Left cardiac atrium (tissue), 4 donors: Measurements from ENCODE around the gene SDS. TPM values are rescaled to one million over a fixed set of nuclear protein-coding genes. Genes with fewer than 3 reads are reported as not detected.
A peak's percentile ranks its signal among the peaks of the same experiment; 100 is the strongest.

Experiments used
- ATAC-seq, 2 donors: fragments of 200-7000 bp; cut with Tn5 transposase; one replicate each; pipeline ENCODE4 v1.9.1; 2020; ENCODE audit warnings: mild to moderate bottlenecking in 2 of 2, moderate library complexity in 2 of 2
- DNase-seq: peaks from one replicate; pipeline ENCODE4 v3.0.0-alpha.2; 2020
- intact Hi-C, 2 donors: fragments of 100-400 bp; cut with DNase I; formaldehyde crosslinking; loops; one replicate each; pipeline versions ENCODE4 v1.14.1 to v1.15.1; 2022 to 2023
- total RNA-seq, 2 donors: library from RNA; stranded (reverse); fragmentation: NEBNext Ultra II Directional; extraction: Animal tissue kit (Norgen Biotek cat#: 25700); gene quantifications; one replicate each; pipeline ENCODE4 v1.2.1, GENCODE V29; 2021
- donor health status: DM: no; HTN: yes; CAD: no.
- donor health status: DM: no; HTN: yes; CAD: no; lungs with severe emphysema.
- donor health status: DM: yes; HTN: yes; CAD: no.
- donor health status: Dilated cardiomyopathy.

The SDS gene
- total RNA-seq, 2 donors from 2014 or later, result 0.24 to 0.31 TPM

DNA sequence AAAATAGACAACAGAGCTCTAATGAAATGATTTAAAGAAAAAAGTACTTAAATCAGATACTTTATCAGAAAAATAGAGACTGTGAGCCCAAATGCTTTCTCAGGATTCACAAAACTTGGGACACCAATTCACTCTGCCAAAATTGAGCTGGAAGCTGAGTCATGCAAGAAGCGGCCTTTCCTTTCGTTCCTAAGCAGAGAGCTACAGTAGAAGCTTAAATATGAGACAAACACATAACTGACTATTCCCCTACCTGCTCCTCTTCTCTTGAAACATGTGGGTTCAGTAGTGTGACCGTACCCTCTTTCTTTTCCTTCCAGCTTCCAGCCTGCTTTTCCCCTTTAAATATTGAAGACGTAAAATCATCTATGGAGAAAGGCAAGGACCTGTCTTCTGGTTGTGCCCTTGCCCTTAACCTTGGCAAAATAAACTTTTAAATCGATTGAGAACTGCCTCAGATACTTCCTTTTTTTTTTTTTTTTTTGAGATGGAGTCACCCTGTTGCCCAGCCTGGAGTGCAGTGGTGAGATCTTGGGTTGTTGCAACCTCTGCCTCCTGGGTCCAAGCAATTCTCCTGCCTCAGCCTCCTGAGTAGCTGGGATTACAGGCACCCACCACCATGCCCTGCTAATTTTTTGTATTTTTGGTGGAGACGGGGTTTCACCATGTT, 4.4 kb upstream of the SDS start:
- intact Hi-C loops, result no loop called here
- DNase-seq (no peak), ATAC-seq (peak in 1 of 2 donors; percentile 34)

- ATAC-seq (no peak), DNase-seq (no peak)
- intact Hi-C loops, result no loop called here
These were observed 2.0 kb upstream of the SDS start for GRCh38 chr12:113405694-113406093.

- ATAC-seq, result no peak
- intact Hi-C loops, result no loop called here
- DNase-seq, result no peak
These were observed 964 bp downstream of the SDS start for GRCh38 chr12:113402586-113403260.

- no peak for ATAC-seq
- DNase-seq, result no peak
- intact Hi-C loops, result no loop called here
These were observed 2.4 kb downstream of the SDS start for GRCh38 chr12:113401066-113402000.

GRCh38 chr12:113400362-113400761, 3.3 kb downstream of the SDS start:
- intact Hi-C loops, result no loop called here
- DNase-seq, result no peak
- no peak for ATAC-seq

DNA sequence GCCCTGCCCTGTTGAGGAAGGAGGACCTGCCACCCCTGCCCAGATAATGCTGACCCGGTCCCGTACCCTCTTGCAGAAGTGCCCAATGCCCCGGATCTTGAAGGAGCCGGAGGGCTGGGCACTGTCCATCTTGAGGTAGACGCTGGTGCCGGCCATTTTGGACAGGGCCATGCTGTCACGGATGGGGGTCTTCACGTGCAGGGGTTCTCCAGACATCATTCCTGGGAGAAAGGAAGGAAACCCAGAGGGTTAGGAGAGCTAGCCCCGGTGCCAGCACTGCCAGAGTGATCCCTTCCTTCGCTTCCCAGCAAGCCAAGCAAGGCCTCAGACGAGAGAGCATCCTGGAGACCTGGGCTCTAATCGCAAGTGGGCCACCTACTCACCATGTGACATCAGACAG, 4.2 kb downstream of the SDS start:
- ATAC-seq (no peak), DNase-seq (no peak)
- intact Hi-C loops, result no loop called here

- DNase-seq (no peak), ATAC-seq (no peak)
- intact Hi-C loops, result no loop called here
These were observed 5.1 kb downstream of the SDS start for GRCh38 chr12:113398346-113399290.

DNA sequence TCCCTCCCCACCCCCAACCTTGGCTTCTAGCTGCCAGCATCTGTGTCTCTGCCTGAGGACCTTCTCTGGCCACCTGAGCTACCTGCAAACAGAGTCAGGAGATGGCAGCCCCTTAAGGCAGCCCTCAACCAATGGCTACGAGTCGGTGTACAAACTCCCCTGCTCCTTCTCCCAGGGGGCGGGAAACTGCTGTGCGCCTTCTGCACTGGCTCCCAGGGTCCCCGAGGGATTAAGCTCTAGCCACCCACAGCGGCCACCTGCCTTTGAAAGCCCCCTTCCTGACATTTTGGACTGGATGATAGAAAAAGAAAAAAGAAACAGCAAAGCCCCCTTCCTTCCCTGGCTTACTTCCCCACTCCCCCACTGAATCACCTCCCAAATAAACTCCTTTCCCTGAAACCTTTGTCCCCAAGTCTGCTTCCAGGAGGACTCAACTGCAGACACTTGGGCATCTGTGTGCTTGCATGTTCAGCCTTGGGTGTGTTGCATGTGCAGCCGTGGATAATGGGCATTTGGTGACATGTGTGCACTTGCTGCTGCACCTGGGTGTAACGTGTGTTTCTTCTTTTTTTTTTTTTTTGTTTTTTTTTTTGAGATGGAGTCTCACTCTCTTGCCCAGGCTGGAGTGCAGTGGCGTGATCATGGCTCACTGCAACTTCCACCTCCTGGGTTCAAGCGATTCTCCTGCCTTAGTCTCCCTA, 6.0 kb downstream of the SDS start:
- intact Hi-C loops, result no loop called here
- no peak for ATAC-seq

DNA sequence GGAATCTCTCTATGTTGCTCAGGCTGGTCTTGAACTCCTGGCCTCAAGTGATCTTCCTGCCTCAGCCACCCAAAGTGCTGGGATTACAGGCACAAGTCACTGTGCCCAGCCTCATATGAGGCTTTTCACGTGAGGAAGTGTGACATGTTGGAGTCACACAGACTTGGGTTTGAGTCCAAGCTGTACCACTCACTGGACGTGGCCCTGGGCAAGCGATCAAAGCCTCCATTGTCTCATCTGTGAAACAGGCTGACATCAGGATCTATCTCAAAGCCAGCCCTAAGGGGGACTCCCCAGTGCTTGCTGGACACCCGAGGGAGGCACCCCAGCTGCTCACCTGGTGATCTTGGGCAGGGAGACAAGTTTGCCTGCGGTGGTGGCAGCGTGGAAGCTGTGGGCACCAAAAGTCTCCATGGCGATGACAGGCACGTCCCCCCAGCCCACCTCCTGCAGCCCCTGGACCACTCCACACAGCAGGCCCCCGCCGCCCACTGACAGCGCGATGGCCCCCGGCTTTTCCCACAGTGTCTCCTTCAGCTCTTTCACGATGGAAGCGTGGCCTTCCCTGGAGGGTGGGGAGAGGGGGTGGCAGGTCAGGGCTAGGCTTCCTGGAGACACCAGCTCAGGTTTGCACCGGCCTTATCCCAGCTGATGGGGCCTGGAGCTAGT, 6.7 kb downstream of the SDS start:
- ATAC-seq (no peak), DNase-seq (no peak)
- intact Hi-C loops, result no loop called here

More for the DNA sequence above, 6.0 kb downstream of the SDS start:
- DNase-seq, result no peak

GRCh38 chr12:113396200-113396599, 7.5 kb downstream of the SDS start:
- ATAC-seq, result no peak
- intact Hi-C loops, result no loop called here

GRCh38 chr12:113395119-113395518, 8.6 kb downstream of the SDS start:
- DNase-seq (no peak), ATAC-seq (no peak)
- intact Hi-C loops, result no loop called here

More at GRCh38 chr12:113396200-113396599, 7.5 kb downstream of the SDS start:
- DNase-seq, result no peak

DNA sequence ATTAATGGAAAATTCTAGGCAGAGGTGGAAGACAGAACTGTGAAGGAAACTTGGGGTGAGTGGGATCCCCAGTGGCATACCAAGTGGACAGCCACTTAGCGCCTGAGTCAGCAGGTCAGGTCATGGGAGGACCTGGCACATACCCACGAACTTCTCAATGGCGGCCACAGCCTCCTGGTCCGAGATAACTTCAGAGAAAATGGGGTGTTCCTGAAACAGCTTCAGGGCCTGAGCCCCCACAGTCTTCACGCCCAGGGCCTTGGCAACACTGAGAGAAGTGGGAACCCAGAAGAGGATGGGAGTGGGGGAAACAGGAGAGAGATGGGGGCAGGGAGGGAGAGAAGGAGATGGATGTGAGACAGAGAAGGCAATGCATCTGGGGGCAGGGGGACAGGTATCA, 9.9 kb downstream of the SDS start:
- intact Hi-C loops, result no loop called here
- no peak for ATAC-seq
- DNase-seq, result no peak

DNA sequence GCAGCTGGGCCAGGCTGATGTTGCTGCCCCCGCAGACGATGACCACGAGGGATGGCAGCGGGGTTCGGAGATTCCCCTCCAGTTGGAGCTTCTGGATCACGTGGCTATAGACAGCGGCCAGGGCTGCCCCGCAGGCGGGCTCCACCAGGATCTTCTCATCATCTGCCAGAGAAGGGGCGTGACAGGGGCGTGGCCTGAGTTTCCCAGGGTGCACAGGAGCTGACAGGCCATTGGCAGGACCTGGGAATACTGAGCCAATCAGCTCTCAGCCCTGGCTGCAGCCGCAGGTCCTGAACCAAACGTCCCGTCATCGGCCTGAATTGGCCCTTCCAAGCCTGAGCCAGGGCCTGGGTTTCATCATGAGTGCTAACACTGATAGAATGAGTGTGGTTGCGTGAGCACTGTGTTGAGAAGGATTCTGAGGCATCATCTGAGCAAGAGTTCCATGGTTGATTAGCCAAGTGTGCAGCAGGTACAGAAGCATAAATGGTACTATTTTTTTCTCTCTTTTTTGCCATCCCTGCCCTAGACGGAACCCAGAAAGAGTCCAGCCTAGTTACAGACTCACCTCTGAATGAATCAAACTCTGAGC, 10.6 kb downstream of the SDS start:
- ATAC-seq (peak in 1 of 2 donors; percentile 38), DNase-seq (peak; percentile 43)
- intact Hi-C loops, result no loop called here

- ATAC-seq (no peak), DNase-seq (no peak)
- intact Hi-C loops, result no loop called here
These were observed 11.2 kb downstream of the SDS start for GRCh38 chr12:113392520-113392919.

DNA sequence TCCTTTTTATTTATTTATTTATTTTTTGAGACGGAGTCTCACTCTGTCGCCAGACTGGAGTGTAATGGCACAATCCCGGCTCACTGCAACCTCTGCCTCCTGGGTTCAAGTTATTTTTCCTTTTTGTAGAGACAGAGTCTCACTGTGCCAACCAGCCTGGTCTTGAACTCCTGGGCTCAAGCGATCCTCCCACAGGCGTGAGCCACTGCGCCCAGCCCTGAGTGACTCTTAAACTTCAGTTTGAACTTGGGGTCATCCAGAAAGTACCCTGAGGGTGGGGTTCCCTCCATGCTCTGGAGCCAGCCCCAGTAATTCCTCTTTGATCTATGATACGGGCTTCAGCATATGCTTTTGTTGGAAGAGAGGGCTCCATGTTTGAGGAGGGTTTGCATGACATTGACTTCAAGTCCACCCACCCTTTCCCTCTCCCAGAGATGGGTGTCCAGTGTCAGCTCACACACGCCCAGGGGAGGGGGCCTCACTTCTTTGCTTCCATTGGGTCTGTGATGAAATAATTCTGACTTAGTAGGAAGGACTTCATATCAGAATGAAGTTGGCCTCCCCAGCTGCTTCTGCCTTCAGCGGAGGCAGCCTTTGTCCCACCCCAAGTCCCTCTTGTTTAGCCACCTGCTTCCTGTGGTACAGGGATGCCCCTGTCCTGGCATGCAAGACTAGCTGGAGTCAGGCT, 11.9 kb downstream of the SDS start:
- intact Hi-C loops, result no loop called here
- DNase-seq, result no peak
- ATAC-seq, result no peak

- intact Hi-C loops, result no loop called here
- DNase-seq (no peak), ATAC-seq (no peak)
These were observed 12.5 kb downstream of the SDS start for GRCh38 chr12:113391145-113391544.
